Stimulated activated CD4-positive, alpha-beta T cell treated with anti-CD3 and anti-CD28 coated beads, TNF-alpha, amount 100 ng/mL, for 48 hours (primary cell): ENCODE measurements around the gene HOMER2.

Source experiments
- DNase-seq, 3 donors: peaks; one replicate each; pipeline ENCODE4 v3.0.0-alpha.2; 2020; ENCODE audit warnings: low read depth in 3 of 3

The HOMER2 gene

GRCh38 chr15:82799183-82799841, 153.2 kb downstream of the HOMER2 start:
- no peak for DNase-seq
